Peyer's patch (tissue), 4 donors: ENCODE measurements around the gene CCDC196. TPM values are rescaled to one million over a fixed set of nuclear protein-coding genes. Genes with fewer than 3 reads are reported as not detected.

ENCODE experiments used
- DNase-seq, 3 donors: peaks; one replicate each; pipeline ENCODE4 v3.0.0-alpha.2; 2017 to 2019
- H3K27ac ChIP-seq, 4 donors: fragments of 200-600 bp; sonication (generic); one replicate each; pipeline ENCODE4 v1.5.1; 2016 to 2019
- H3K27me3 ChIP-seq, 2 donors: fragments of 200-600 bp; sonication (generic); one replicate each; pipeline ENCODE4 v1.5.1; 2019
- H3K36me3 ChIP-seq, 3 donors: fragments of 200-600 bp; sonication (generic); one replicate each; pipeline ENCODE4 v1.5.1; 2016 to 2019
- H3K4me1 ChIP-seq, 4 donors: fragments of 200-600 bp; sonication (generic); one replicate each; pipeline ENCODE4 v1.5.1; 2016 to 2019
- H3K4me3 ChIP-seq, 4 donors: fragments of 200-600 bp; sonication (generic); 1 replicate in 3 of 4; 2 replicates in 1 of 4; pipeline ENCODE4 v1.5.1; 2016 to 2019; ENCODE audit warnings: mild to moderate bottlenecking in 1 of 4
- H3K9me3 ChIP-seq, 4 donors: fragments of 200-600 bp; sonication (generic); one replicate each; pipeline ENCODE4 v1.5.1; 2016 to 2019; ENCODE audit warnings: mild to moderate bottlenecking in 1 of 4
- POLR2A ChIP-seq, 2 donors: fragments of 450-650 bp; IDR thresholded peaks; one replicate each; pipeline ENCODE4 v1.5.1; 2017; ENCODE audit warnings: antibody characterized with exemption in 2 of 2, mild to moderate bottlenecking in 2 of 2, moderate library complexity in 2 of 2
- total RNA-seq, 4 donors: library from RNA; depleted of rRNA; stranded (reverse); fragments of >200 nt; gene quantifications; one replicate each; pipeline ENCODE4 v1.1.0, GENCODE V29; 2016
- TF ChIP-seq, protein P1 (sequence below), 6 experiments: fragments of 450-650 bp in 4 of 6; fragments of 200-600 bp in 2 of 6; sonication (generic) in 1 of 6; IDR thresholded peaks; one replicate each; pipeline ENCODE4 v1.5.1; 2017 to 2019; ENCODE audit warnings: antibody characterized with exemption in 6 of 6, mild to moderate bottlenecking in 3 of 6, moderate library complexity in 1 of 6

The CCDC196 gene
- total RNA-seq, 4 donors from 2014 or later = not detected

DNA sequence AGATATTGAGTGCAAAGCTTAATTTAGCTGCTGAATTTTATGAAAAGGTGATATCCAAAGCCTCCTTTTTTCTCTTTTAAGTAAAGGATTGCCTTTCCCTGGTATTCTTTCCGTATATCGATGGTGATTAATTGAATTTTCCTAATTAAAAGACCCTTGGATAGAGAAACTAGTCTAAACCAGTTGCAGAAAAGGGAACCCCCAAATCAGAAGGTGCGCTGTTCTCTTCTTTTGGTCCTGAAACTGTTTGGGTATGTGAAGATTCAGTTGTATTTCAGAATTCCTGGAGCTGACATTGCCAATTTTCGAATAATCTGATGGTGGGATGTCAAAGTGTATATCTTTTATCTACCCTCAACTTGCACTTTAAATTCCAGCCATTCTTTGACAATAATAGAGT is 23.7 kb downstream of the CCDC196 start:
- no peak overlapping the region for H3K27ac ChIP-seq
- H3K4me3 ChIP-seq = peak overlapping the region in 2 of 4 donors; percentile 81 to 88
- TF ChIP-seq POLR2A (IDR thresholded peaks at IDR 0.05) = no peak
- TF ChIP-seq, protein P1, sequence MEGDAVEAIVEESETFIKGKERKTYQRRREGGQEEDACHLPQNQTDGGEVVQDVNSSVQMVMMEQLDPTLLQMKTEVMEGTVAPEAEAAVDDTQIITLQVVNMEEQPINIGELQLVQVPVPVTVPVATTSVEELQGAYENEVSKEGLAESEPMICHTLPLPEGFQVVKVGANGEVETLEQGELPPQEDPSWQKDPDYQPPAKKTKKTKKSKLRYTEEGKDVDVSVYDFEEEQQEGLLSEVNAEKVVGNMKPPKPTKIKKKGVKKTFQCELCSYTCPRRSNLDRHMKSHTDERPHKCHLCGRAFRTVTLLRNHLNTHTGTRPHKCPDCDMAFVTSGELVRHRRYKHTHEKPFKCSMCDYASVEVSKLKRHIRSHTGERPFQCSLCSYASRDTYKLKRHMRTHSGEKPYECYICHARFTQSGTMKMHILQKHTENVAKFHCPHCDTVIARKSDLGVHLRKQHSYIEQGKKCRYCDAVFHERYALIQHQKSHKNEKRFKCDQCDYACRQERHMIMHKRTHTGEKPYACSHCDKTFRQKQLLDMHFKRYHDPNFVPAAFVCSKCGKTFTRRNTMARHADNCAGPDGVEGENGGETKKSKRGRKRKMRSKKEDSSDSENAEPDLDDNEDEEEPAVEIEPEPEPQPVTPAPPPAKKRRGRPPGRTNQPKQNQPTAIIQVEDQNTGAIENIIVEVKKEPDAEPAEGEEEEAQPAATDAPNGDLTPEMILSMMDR (IDR thresholded peaks at IDR 0.05) = no peak
- H3K36me3 ChIP-seq = no peaks in the 10 kb centered on the region
- H3K4me1 ChIP-seq = peaks cover 0 to 7% (median 0%) of the 10 kb centered on the region in 4 donors
- no peaks in the 10 kb centered on the region for H3K27me3 ChIP-seq
- no peak for DNase-seq
- no peaks in the 10 kb centered on the region for H3K9me3 ChIP-seq

DNA sequence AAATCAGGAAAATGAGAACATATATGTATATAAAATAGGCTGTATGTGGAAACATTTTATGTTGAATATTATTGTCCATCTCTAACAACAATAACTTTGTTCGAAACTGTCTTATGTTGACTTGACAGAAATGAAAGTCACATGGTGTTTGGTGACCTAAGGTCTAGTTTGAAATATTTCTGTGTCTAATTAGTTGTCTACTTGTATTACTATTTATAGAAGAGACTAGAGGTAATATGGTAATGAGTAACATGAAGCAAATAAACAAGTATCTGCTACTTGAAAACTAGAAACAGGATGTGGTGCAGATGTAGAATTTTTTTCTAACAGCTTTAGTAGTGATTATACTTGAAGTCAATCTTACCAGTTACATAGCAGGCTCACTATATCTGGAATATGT is 25.7 kb downstream of the CCDC196 start:
- no peaks in the 10 kb centered on the region for H3K9me3 ChIP-seq
- H3K27ac ChIP-seq = no peak overlapping the region
- H3K27me3 ChIP-seq = no peaks in the 10 kb centered on the region
- DNase-seq = no peak
- no peak overlapping the region for H3K4me3 ChIP-seq
- peaks cover 0 to 7% (median 0%) of the 10 kb centered on the region in 4 donors for H3K4me1 ChIP-seq
- no peaks in the 10 kb centered on the region for H3K36me3 ChIP-seq
- TF ChIP-seq, protein P1 (IDR thresholded peaks at IDR 0.05) = no peak
- TF ChIP-seq POLR2A (IDR thresholded peaks at IDR 0.05) = no peak

DNA sequence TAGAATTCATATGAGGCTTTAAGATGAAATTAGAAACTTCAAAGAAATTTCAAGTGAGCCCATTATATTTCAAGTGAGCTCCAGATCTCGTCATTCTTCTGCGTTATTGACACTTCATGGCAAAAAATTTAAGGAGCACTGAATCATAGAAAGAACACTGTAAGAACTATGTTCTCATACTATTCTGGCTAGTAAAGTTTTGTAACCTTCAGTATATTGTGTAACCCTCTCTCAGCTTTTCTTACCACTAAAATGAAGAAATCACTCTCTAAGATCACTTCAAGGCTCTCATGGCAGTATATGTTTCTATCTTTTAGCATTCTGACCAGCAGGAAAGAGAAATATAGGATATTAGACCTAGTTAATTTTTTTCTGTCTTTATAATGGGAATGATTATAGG is 28.0 kb downstream of the CCDC196 start:
- H3K4me3 ChIP-seq = no peak overlapping the region
- no peaks in the 10 kb centered on the region for H3K9me3 ChIP-seq
- TF ChIP-seq, protein P1 (IDR thresholded peaks at IDR 0.05) = no peak
- TF ChIP-seq POLR2A (IDR thresholded peaks at IDR 0.05) = no peak
- DNase-seq = no peak
- no peaks in the 10 kb centered on the region for H3K36me3 ChIP-seq
- H3K27me3 ChIP-seq = no peaks in the 10 kb centered on the region
- no peak overlapping the region for H3K27ac ChIP-seq
- H3K4me1 ChIP-seq = peaks cover 0 to 7% (median 0%) of the 10 kb centered on the region in 4 donors

DNA sequence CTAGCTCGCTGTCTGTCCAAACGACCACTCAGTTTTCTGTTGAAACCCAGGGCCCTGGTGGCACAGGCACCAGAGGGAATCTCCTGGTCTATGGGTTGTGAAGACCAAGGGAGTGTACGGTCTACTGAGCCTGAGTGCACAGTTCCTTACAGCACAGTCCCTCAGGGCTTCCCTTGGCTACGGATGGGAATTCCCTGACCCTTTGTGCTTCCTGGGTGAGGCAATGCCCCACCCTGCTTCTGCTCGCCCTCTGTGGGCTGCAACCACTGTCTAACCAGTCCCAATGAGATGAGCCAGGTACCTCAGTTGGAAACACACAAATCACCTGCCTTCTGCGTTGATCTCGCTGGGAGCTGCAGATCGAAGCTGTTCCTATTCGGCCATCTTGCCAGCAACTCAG is 44.4 kb downstream of the CCDC196 start:
- Histone ChIP-seq H3K36me3 (no peaks in the 10 kb centered on the region), H3K9me3 (no peaks in the 10 kb centered on the region), H3K4me1 (no peaks in the 10 kb centered on the region), H3K27ac (no peak overlapping the region), H3K4me3 (no peak overlapping the region), H3K27me3 (no peaks in the 10 kb centered on the region)
- DNase-seq = no peak
- no peak for TF ChIP-seq POLR2A (IDR thresholded peaks at IDR 0.05)
- TF ChIP-seq, protein P1 (IDR thresholded peaks at IDR 0.05) = no peak

DNA sequence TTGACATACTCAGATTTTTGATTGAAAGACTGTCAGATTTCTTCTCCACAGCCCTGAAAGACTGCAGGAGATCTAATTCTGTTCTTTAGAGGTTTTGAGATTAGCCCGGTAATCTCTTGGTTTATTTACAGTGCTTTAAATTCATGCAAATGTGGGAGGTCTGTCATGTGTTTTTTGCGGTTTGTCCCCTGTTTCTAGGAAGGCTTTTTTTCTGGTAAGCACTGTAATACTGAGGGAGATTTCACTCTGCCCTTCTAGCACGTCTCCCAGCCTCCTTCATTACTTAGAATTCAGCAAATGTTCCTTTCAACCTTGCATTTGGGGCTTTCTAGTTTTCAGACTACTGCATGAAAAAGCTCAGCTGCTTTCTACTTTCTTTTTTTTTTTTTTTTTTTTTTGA is 52.9 kb downstream of the CCDC196 start:
- Histone ChIP-seq H3K4me3 (no peak overlapping the region), H3K4me1 (no peaks in the 10 kb centered on the region), H3K27me3 (no peaks in the 10 kb centered on the region), H3K27ac (no peak overlapping the region), H3K36me3 (no peaks in the 10 kb centered on the region), H3K9me3 (no peaks in the 10 kb centered on the region)
- TF ChIP-seq, protein P1 (IDR thresholded peaks at IDR 0.05) = no peak
- TF ChIP-seq POLR2A (IDR thresholded peaks at IDR 0.05) = no peak
- DNase-seq = no peak

DNA sequence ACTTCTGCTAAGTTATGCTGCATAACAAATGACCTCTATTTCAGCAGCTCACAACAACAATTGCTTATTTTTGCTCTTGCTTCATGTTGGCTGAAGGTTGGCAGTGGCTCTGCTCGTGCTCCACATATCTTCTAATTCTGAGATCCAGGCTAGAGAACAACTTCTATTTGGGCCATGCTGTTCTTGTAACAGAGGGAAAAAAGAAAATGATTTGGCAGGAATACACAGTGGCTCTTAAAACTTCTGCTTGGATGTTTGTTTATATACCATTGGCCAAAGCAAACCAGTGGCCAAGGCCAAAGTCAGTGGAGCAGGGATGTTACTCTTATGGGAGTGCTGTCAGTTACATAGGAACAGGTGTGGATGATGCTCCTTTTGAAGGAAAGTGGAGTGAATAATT is 53.9 kb downstream of the CCDC196 start:
- no peaks in the 10 kb centered on the region for H3K27me3 ChIP-seq
- no peak overlapping the region for H3K4me3 ChIP-seq
- H3K27ac ChIP-seq = no peak overlapping the region
- no peaks in the 10 kb centered on the region for H3K4me1 ChIP-seq
- H3K9me3 ChIP-seq = no peaks in the 10 kb centered on the region
- no peak for DNase-seq
- no peak for TF ChIP-seq POLR2A (IDR thresholded peaks at IDR 0.05)
- TF ChIP-seq, protein P1 (IDR thresholded peaks at IDR 0.05) = no peak
- H3K36me3 ChIP-seq = no peaks in the 10 kb centered on the region
